ENCODE data around the gene GABRB2.

The GABRB2 gene

DNA sequence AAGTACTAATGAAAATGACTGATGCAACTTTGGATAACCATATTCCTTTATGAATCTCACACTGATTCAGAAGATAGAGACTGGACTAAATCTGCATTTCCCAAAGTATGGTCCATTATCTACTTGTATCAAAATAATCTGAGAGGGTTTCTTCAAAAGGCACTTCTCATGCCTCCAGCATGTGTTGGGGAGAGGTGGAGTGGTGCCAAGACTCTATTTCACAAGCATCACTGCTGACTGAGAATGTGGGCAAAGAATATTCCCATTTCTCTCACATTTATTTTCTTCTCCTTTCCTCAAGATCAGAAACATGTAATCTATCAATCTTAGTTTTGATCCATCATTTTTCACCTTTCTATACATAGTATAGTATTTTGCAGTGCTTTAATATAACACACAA, 135.4 kb downstream of the GABRB2 start:
- no peaks in the 10 kb centered on the region for H3K36me3 ChIP-seq (ENCODE audit: insufficient read depth)
- peaks cover 22% of the 10 kb centered on the region for H3K4me1 ChIP-seq (ENCODE audit: low read depth, poor library complexity, severe bottlenecking)
- no peak overlapping the region for H3K9ac ChIP-seq
- no peaks in the 10 kb centered on the region for H3K79me2 ChIP-seq (ENCODE audit: insufficient read depth, low read depth)
- peak overlapping the region; percentile 7; the same call in 1 of the 2 replicates for H3K27ac ChIP-seq
- H3K4me2 ChIP-seq, result no peak overlapping the region
- TF ChIP-seq, protein P1, sequence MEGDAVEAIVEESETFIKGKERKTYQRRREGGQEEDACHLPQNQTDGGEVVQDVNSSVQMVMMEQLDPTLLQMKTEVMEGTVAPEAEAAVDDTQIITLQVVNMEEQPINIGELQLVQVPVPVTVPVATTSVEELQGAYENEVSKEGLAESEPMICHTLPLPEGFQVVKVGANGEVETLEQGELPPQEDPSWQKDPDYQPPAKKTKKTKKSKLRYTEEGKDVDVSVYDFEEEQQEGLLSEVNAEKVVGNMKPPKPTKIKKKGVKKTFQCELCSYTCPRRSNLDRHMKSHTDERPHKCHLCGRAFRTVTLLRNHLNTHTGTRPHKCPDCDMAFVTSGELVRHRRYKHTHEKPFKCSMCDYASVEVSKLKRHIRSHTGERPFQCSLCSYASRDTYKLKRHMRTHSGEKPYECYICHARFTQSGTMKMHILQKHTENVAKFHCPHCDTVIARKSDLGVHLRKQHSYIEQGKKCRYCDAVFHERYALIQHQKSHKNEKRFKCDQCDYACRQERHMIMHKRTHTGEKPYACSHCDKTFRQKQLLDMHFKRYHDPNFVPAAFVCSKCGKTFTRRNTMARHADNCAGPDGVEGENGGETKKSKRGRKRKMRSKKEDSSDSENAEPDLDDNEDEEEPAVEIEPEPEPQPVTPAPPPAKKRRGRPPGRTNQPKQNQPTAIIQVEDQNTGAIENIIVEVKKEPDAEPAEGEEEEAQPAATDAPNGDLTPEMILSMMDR (conservative IDR thresholded peaks at IDR 0.05; ENCODE audit: low read depth, low read length), result no peak
- no peaks in the 10 kb centered on the region for H4K20me1 ChIP-seq (ENCODE audit: insufficient read depth)
- H2AFZ ChIP-seq (ENCODE audit: low read depth), result no peak overlapping the region
- no peaks in the 10 kb centered on the region for H3K27me3 ChIP-seq (ENCODE audit: insufficient read depth, low read depth)
- H3K4me3 ChIP-seq (IDR thresholded peaks at IDR 0.05; ENCODE audit: insufficient read depth, low read depth, low read length), result no peak overlapping the region

DNA sequence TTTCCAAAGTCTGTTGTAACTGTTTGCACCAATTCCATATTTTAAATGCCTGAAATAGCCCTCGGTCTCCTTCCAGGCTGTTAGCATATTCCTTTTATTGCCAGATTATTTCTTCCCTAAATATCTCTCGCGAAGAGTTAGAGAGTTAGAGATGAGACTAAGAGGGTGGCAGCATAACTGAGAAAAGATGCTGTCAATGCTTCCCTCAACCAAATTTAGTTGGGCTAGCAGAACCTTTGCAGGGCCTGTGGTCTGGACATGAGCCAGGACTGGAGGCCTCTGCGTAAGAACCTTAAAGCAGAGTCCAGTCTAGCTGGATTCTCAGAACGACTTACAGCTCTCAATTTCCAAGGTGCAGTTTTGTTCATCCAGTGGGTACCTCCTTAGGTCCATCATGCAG, 135.9 kb downstream of the GABRB2 start:
- Histone ChIP-seq H4K20me1 (ENCODE audit: insufficient read depth) (no peaks in the 10 kb centered on the region), H3K27ac (peak overlapping the region; percentile 7; the same call in 1 of the 2 replicates), H3K4me1 (ENCODE audit: low read depth, poor library complexity, severe bottlenecking) (peaks cover 22% of the 10 kb centered on the region), H3K4me2 (no peak overlapping the region), H3K27me3 (ENCODE audit: insufficient read depth, low read depth) (no peaks in the 10 kb centered on the region), H3K36me3 (ENCODE audit: insufficient read depth) (no peaks in the 10 kb centered on the region), H3K9ac (no peak overlapping the region), H3K79me2 (ENCODE audit: insufficient read depth, low read depth) (no peaks in the 10 kb centered on the region), H3K4me3 (IDR thresholded peaks at IDR 0.05; ENCODE audit: insufficient read depth, low read depth, low read length) (no peak overlapping the region), H2AFZ (ENCODE audit: low read depth) (no peak overlapping the region)
- TF ChIP-seq, protein P1 (conservative IDR thresholded peaks at IDR 0.05; ENCODE audit: low read depth, low read length), result no peak

DNA sequence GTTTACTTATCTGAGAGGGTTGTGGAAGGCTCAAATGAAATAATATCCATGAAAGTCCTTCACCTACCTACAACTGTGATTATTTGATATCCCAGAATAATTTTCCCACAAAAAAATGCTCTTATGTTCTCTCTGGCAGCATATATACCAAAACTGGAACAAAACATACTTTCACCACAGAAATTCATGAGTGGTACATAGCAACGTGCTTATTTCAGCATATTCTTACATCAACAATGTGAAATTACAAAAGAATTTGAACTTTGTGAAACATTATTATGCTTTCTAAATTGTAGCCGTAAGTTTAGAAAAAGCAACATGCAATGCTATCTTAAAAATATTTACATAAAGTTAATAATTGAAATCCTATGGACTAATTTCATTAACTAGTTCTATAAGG, 137.1 kb downstream of the GABRB2 start:
- no peaks in the 10 kb centered on the region for H4K20me1 ChIP-seq (ENCODE audit: insufficient read depth)
- no peak overlapping the region for H3K4me2 ChIP-seq
- H3K4me1 ChIP-seq (ENCODE audit: low read depth, poor library complexity, severe bottlenecking), result peaks cover 22% of the 10 kb centered on the region
- no peak overlapping the region for H3K27ac ChIP-seq
- no peaks in the 10 kb centered on the region for H3K36me3 ChIP-seq (ENCODE audit: insufficient read depth)
- no peaks in the 10 kb centered on the region for H3K79me2 ChIP-seq (ENCODE audit: insufficient read depth, low read depth)
- H3K9ac ChIP-seq, result no peak overlapping the region
- no peak overlapping the region for H3K4me3 ChIP-seq (IDR thresholded peaks at IDR 0.05; ENCODE audit: insufficient read depth, low read depth, low read length)
- no peaks in the 10 kb centered on the region for H3K27me3 ChIP-seq (ENCODE audit: insufficient read depth, low read depth)
- TF ChIP-seq, protein P1 (conservative IDR thresholded peaks at IDR 0.05; ENCODE audit: low read depth, low read length), result no peak
- no peak overlapping the region for H2AFZ ChIP-seq (ENCODE audit: low read depth)

DNA sequence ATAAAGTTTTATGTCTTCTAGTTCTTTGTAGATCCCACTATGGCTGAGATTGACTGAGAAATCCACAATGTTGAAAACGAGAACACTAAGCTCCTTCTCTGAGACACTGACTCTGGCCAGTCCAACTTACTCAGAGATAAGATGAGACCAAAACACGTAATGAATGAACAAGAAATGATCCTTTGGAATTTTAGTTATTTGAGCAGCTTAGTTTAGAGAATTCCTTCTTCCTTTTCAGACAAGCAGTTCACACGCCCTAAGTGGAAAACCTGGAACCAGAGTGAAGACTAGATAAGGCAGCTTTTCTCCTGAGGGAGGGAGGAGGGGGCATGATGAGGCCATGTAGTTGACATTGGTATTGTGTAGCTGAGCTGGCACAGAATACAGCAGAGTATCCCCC, 139.6 kb downstream of the GABRB2 start:
- Histone ChIP-seq H2AFZ (ENCODE audit: low read depth) (no peak overlapping the region), H3K79me2 (ENCODE audit: insufficient read depth, low read depth) (no peaks in the 10 kb centered on the region), H3K27ac (no peak overlapping the region), H3K4me2 (no peak overlapping the region), H4K20me1 (ENCODE audit: insufficient read depth) (no peaks in the 10 kb centered on the region), H3K4me3 (IDR thresholded peaks at IDR 0.05; ENCODE audit: insufficient read depth, low read depth, low read length) (no peak overlapping the region), H3K9ac (no peak overlapping the region), H3K27me3 (ENCODE audit: insufficient read depth, low read depth) (no peaks in the 10 kb centered on the region), H3K36me3 (ENCODE audit: insufficient read depth) (no peaks in the 10 kb centered on the region), H3K4me1 (ENCODE audit: low read depth, poor library complexity, severe bottlenecking) (peaks cover 22% of the 10 kb centered on the region)
- TF ChIP-seq, protein P1 (conservative IDR thresholded peaks at IDR 0.05; ENCODE audit: low read depth, low read length), result no peak
